CD4-positive, alpha-beta T cell treated with Interleukin-10 for 1 hour (primary cell): ENCODE measurements around the gene DEFB114.

Experiments used
- DNase-seq: peaks from one replicate; pipeline ENCODE4 v3.0.0-alpha.2; 2020

DEFB114 gene

GRCh38 chr6:49934770-49935169 lies 29.2 kb downstream of the DEFB114 start:
- DNase-seq, result no peak

- no peak for DNase-seq
Measured at GRCh38 chr6:49933526-49933925, 30.4 kb downstream of the DEFB114 start.

- no peak for DNase-seq
Measured at GRCh38 chr6:49929340-49929739, 34.6 kb downstream of the DEFB114 start.

DNA sequence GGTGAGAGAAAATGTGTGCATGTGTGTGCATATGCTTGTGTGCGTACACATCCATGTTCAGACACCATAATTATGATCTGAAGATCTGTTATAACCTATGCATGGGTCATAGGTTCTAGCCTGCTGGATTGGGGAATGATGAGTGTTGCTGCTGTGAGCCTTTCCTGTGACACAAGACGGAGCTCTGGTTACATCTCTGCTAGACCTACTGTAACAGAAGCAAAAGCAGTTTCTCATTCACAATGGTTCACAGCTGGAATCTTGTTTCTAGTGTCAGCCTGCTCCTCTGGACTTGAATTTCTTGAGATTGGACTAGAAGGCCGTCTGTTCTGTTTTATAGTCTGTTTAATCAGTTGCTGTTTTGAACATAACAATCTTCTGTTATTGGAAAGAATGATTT lies 40.1 kb downstream of the DEFB114 start:
- no peak for DNase-seq

- DNase-seq, result no peak
Measured at GRCh38 chr6:49919935-49920644, 43.9 kb downstream of the DEFB114 start.

DNA sequence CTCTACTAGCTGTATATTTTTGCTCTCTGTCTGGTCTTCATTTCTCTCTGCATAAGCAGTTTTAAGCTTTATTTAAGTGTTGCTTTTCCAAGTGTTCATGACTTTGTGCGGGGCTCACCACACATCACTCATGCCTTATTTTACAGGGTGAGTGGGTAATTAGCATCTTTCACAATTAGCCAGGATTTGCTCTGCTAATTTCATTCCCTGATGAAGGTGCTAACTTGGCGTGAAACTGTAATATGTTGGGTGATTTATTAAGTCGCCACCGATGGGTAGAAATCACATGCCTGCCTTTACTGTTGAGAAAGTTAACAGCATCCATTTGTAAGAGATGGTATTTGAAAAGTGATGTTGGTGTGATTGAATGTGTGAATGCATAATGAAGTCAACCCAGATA lies 44.7 kb downstream of the DEFB114 start:
- DNase-seq, result no peak

DNA sequence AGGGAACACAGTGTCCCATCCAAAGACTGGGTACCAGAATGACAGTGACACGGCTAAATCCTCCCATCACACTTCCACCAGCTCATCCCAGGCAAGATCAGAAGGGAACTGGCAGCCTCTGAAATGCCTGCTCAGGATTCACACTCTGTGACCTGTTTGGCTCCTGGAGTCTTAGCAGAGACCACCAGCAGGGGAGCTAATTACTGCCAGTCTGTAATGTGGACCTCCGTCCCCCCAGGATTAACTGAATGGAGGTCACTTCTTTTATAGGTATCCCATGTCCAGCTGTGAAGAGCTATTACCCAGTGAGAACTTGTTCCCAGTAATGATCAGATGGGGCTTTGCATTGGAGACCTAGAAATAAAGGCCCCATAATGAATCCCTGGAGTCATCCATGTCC lies 45.2 kb downstream of the DEFB114 start:
- DNase-seq, result no peak

GRCh38 chr6:49915035-49915434 lies 48.9 kb downstream of the DEFB114 start:
- DNase-seq, result no peak

GRCh38 chr6:49913636-49914375 lies 50.2 kb downstream of the DEFB114 start:
- DNase-seq, result no peak

DNA sequence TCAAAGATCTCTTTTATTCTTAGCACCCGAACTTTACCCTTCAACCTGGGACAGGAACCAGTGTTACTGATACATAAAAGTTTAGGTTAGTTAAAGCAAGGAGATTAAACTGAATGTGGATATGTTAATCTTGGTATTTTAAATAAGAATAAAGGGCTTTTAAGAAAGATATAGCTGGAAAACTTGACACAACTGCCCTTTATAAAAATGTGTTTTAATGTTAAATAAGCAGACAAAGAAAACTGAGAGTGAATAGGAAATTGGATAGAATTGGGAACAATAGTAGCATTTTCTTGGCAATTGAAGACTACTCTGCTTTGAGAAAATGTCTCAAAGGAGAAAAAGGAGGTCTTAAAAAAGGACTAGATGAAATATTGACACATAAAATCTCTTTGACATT lies 51.8 kb downstream of the DEFB114 start:
- no peak for DNase-seq

DNA sequence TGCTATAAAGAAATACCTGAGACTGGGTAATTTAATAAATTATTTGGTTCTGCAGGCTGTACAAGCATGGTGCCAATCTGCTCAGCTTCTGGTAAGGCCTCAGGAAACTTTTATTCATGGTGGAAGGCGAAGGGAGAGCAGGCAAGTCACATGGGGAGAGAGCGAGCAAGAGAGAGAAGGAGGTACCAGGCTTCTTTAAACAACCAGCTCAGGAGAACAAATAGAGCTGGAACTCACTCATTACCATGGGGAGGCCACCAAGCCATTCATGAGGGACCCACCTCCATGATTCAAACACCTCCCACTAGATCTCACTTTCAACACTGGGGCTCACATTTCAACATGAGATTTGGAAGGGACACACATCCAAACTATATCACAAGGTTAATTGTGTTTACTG lies 52.7 kb downstream of the DEFB114 start:
- DNase-seq, result no peak
